Cortex of kidney (tissue), 1 donor: ENCODE results near the gene PFN3.
"Not testable (repeated sequence)": the region's sequence is repeated elsewhere in the genome, so short reads cannot be mapped to it uniquely, and the experiment has no call there.

ENCODE experiments used
- DNase-seq: peaks from one replicate; lab custom pipeline; 2025; lab: John Stamatoyannopoulos, UW

PFN3 gene

DNA sequence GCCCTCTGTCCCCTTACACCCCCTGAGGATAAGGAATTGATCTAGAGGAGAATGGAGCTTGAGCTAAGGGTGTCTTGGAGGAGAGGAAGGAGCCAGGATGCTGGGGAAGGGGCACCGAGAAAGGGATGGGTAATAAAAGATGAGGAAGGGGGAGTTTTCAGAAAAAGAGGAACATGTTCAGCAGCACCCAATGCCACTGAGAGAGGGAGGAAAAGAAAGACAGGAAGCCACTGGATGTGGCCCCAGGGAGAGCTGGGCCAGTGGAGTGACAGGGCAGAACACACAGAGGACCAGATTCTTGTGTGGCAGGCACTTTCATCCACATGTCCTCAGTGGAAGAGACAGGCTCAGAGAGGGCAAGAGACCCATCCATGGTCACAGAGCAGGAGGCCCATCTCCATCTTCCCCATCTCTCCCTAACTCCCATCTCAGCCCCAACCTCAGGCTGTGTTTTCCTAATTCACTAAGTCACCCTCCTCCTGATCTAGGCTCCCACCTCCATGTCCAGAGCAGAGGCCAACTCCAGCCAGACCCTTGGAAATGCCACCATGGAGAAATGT lies 7.2 kb downstream of the PFN3 start:
- no peak for DNase-seq

GRCh38 chr5:177392765-177393164 lies 7.7 kb downstream of the PFN3 start:
- no peak for DNase-seq

- DNase-seq = no peak
Observed at GRCh38 chr5:177390363-177391300, 9.8 kb downstream of the PFN3 start.

- DNase-seq = no peak
Observed at GRCh38 chr5:177389241-177390169, 11.0 kb downstream of the PFN3 start.

DNA sequence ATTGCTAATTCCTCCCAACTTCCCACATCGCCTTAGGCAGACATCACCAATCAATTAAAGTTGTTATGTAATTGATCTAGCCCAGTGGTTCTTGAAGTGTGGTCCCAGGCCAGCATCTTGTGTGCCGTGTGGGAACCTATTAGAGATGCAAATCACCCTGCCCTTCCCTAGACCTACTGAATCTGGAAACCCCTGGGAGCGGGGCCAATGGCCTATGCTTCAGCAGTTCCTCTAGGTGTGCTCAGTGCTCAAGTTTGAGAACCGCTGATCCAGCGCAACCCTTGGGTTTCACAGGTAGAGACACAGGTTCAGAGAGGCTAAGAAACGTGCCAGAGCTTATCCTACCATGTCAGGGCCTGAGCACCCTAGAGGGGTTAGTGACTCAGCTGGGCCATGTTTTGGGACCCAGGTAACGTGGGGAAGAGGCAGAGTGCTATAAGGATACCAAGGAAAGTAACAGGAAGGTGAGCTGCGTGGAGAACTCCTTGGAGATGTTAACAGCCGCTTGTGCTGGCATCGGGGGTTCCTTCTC lies 11.9 kb downstream of the PFN3 start:
- no peak for DNase-seq

GRCh38 chr5:177387405-177387804 lies 13.1 kb downstream of the PFN3 start:
- DNase-seq = no peak

DNA sequence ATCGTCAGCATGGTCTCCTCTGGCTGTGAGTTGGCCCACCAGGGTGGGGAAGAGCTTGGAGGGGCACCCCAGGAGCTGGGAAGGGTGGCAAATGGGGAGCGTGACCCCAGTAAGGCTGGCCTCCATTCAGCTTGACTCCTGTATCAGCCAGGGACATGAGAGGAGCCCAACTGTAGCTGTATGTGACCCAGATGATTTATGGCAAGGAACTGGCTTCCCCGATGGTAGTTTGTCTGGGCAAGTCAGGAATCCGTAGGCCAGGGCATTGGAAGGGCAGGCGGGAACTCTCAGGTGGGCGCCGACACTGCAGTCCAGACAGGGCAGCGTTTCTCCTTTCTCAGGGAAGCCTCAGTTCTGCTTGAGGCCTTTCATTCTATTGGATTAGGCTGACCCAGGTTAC lies 13.9 kb downstream of the PFN3 start:
- no peak for DNase-seq

DNA sequence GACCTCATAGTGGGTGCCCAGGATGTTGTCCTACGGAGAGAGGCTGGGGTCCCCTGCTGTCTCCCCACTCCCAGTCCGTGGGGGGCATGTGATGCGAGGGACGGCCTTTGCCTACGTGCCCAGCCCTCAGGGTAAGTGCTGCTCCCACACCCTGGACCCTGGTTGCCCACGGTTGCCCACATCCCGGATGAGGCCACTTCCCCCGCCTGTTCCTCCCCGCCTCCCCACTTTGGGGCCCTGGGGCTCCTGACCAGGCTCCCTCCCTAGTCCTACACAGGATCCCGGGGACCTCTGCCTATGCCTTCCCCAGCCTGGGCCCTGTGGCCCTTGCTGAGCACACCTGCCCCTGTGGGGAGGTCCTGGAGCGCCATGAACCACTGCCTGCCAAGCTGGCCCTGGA lies 14.7 kb downstream of the PFN3 start:
- no peak for DNase-seq

DNA sequence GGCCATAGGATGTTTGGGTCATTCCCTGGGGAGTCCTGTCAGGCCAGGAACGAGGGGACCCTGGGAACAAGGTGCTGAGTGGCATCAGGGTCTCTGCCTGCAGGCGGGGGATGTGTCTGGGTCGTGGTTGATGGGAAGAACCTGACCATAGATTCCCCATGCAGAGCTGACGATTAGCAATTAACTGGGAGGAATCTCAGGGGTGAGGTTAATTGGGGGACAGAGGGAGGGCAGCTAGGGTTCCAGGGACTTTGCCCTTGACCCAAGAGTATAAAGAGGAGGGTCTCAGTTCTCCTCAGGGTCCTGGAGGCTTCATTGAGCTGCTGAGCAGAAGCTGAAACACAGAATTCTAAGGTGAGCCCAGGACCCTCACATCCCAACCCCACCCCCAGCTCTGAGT lies 16.3 kb downstream of the PFN3 start, which contains the start of gene SLC34A1:
Gene SLC34A1 (plus strand): TSS at position 301 of the 400 bp plus-strand sequence. CDS start 1,308 bp downstream, outside the sequence.
- DNase-seq = no peak

- DNase-seq = no peak
Observed at GRCh38 chr5:177383181-177383580, 17.3 kb downstream of the PFN3 start.

GRCh38 chr5:177382423-177383029 lies 17.9 kb downstream of the PFN3 start:
- DNase-seq = no peak

GRCh38 chr5:177380805-177381126 lies 19.7 kb downstream of the PFN3 start:
- no peak for DNase-seq

- no peak for DNase-seq
Observed at GRCh38 chr5:177378884-177379883, 21.3 kb downstream of the PFN3 start.

DNA sequence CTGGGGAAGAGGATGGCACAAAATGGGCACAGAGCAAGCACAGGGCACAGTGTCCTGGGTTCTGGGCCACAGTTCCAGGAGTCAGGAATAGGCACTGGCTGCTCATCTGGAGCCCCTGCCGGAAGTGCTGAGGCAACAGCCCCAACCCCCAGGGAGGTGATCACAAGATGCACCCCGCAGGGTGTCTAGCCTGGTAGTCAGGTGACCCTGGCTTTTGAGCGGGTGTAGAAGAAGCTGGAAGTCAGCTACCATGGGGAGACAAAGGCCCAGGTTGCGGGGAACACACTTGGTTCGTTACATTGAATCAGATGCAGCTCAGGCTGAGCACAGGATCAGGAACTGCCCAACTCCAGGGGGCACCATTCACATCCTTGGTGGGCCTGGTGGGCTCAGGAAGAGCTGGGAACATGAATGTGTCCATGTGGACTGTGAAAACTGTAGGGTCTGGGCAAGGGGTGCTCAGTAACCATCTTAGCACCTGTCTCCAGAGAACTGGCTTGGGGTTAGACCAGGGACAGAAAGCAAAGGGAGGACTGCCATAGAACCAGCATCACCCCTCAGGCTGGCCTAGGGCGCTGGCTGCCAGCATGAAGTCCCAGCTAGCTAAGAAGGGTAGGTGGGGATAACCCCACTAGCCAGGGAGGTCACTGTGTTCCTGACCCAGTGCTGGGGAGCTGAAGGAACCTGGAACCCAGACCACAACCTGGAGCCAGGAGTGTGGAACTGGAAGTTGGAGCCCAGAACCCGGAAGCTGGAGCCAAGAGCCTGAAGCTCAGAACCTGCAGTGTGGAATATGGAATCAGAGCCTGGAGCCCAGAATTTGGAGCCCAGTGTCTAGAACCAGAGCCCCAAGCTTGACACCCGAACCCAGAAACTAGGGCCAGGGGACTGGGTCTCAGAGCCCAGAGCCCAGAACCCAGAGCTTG lies 22.3 kb downstream of the PFN3 start:
- DNase-seq = no peak

DNA sequence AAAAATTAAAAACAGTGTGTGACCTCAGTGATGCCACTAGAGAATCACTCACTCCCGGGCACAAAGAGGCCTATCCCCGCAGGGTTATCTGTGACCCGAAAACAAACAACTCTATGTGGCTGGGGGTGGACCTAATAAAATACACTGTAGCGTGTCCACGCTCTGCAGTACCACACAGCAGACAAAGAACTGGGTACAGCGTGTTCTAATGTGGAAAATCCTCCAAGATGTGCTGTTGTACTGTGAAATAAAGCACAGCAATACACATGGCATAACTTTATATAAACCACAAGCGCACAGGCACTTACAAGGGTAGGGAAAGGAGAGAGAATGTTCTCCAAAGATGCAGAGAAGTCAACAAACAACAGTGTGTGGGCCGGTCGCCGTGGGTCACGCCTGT lies 24.4 kb downstream of the PFN3 start:
- DNase-seq = no peak

DNA sequence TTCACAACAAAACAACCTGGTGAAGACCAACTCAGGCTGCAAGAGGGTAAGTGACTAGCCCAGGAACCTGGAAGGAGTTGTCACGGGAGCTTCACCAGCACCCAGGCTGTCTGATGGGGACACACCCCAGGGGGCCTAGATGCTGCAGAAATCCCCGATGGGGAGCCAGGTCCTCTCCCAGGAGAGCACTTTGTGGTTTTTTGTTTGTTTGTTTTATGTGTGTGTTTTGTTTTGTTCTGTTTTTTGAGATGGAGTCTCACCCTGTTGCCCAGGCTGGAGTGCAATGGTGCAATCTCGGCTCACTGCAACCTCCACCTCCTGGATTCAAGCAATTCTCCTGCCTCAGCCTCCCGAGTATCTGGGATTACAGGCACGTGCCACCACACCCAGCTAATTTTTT lies 24.9 kb downstream of the PFN3 start:
- DNase-seq = not testable (repeated sequence)

DNA sequence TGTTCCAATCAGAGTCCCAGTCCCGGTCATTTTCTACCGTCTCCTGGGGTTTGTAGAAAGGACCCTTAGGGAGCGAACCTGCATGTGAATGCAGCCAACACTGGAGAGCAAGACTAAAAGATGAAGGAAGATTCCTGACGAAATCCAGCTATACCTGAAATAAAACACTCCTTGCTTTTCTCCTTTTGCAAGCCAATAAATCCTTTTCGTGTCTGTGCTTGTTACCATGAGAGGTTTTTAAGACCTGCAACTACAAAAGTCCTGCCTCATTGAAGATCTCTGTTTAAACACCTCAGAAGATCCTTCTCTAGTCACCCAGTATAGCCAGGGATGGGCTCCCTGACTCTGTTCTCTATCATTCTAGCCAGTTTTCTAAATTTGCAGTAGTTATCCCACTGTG lies 26.2 kb downstream of the PFN3 start:
- no peak for DNase-seq

GRCh38 chr5:177373806-177374205 lies 26.7 kb downstream of the PFN3 start:
- DNase-seq = no peak

DNA sequence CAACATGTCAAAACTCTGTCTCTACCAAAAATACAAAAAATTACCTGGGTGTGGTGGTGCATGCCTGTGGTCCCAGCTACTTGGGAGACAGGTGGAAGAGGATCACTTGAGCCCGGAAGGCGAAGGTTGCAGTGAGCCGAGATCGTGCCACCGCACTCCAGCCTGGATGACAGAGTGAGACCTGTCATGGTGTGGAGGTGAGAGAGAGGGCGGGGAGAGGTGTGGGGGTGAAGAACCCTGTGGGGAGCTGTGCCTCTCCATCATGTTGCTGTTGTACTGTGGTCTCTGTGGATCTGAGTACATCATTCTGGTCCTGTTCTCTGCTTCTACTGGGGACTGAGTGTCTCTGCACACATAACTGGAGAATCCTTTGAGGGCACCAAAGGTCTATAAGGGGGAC lies 27.6 kb downstream of the PFN3 start:
- DNase-seq = no peak
